ENCODE data around the gene PDCD10. TPM values are rescaled to one million over a fixed set of nuclear protein-coding genes. Genes with fewer than 3 reads are reported as not detected.

The PDCD10 gene
- total RNA-seq, 1 experiment from 2014 or later, result 65.8 TPM

DNA sequence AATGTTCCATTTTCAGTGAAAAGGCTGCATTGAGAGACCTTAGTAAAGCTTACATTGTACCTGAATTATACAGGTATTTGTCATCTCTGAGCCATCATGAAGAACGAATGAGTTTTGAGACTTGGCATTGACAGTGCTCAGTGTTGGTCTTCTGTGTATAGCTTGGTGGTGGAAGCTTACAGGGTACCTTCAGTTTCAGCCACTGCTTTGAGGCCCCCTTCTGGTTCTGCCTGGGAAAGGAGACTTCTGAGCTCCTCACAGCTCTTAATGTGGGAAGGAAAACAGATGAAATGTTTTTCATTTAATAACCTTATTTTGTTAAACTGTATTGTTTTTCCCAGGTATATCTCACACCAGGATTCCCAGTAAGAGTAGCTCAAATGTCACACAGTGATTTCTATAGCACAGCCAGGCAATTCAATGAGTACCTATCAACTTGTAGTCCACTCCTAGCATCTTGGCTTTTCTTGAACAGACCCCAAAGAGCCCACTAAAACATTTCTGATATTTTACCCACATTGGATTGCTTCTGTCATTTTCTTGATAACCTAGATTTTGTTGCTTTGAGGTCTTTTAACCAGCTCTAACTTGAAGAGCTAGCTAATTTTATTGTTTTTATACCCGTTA lies 6.4 kb upstream of the PDCD10 start:
- Histone ChIP-seq H3K36me3 (ENCODE audit: control insufficient read depth, insufficient read depth, low read length) (no peaks in the 10 kb centered on the region), H3K4me1 (no peaks in the 10 kb centered on the region), H3K9me3 (no peaks in the 10 kb centered on the region), H3K4me3 (ENCODE audit: low read depth, low read length) (no peak overlapping the region), H3K27me3 (replicated peaks; ENCODE audit: control insufficient read depth, insufficient read depth, low read length) (no peaks in the 10 kb centered on the region)
- Mint-ChIP-seq H3K4me3 (ENCODE audit: unreplicated experiment) (no peak overlapping the region), H3K4me1 (ENCODE audit: low read depth, unreplicated experiment) (peaks cover 6% of the 10 kb centered on the region), H3K36me3 (ENCODE audit: insufficient read depth, unreplicated experiment) (no peaks in the 10 kb centered on the region), H3K27ac (ENCODE audit: unreplicated experiment) (no peak overlapping the region), H3K9me3 (ENCODE audit: unreplicated experiment) (no peaks in the 10 kb centered on the region), H3K27me3 (ENCODE audit: insufficient read depth, unreplicated experiment) (no peaks in the 10 kb centered on the region)
- DNase-seq, result peak; percentile 43 to 55
- POLR2A ChIA-PET, result no interaction called here
- intact Hi-C loops (cut with micrococcal nuclease; ENCODE audit: unreplicated experiment), result loop anchor here (1.0 to 5.0 kb wide), 2 partner anchors 334 to 349 kb away; no protein-coding TSS in a partner anchor
- CTCF ChIA-PET, result interaction anchor here (0.6 to 2.1 kb wide), 9 partner anchors 9 to 361 kb away, joined by 3 to 13 read pairs (median 3); partner anchors contain the start of gene ZBBX
- TF ChIP-seq, protein P1, sequence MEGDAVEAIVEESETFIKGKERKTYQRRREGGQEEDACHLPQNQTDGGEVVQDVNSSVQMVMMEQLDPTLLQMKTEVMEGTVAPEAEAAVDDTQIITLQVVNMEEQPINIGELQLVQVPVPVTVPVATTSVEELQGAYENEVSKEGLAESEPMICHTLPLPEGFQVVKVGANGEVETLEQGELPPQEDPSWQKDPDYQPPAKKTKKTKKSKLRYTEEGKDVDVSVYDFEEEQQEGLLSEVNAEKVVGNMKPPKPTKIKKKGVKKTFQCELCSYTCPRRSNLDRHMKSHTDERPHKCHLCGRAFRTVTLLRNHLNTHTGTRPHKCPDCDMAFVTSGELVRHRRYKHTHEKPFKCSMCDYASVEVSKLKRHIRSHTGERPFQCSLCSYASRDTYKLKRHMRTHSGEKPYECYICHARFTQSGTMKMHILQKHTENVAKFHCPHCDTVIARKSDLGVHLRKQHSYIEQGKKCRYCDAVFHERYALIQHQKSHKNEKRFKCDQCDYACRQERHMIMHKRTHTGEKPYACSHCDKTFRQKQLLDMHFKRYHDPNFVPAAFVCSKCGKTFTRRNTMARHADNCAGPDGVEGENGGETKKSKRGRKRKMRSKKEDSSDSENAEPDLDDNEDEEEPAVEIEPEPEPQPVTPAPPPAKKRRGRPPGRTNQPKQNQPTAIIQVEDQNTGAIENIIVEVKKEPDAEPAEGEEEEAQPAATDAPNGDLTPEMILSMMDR (IDR thresholded peaks at IDR 0.05; ENCODE audit: insufficient read depth in 1 of 2, low read depth in 1 of 2, low read length in 1 of 2, severe bottlenecking in 1 of 2, unreplicated experiment in 1 of 2), result peak; percentile 36 to 85
- no TSS peak for BruUV-seq (replicated peaks)

DNA sequence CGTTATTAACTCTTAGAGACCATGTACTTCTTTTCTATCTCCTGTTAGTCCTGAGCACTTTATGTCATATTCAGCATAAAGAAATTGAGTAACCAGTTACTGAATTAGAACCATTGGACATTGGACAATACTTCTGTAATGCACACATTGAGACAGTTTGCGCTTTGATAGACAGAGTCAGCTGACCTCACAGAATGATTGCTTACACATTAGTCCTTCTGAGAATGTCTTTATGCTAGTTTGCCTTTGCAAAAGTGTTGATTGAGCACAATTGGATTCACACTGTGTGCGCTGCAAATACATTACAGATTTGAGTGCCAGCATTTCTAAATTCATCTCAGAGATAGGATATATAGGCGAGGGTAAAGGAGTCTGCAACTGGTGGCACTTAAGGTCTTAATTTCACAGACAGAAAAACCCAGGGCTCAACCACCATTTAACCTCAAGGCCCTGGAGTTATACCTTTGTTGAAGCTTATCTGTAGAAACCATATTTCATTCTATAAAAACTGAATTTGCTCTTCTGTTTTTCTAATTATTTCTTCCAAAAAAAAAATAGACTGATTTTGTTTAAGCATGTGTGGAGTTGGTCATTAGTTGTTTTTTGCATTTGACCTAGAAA lies 4.6 kb upstream of the PDCD10 start:
- no peaks in the 10 kb centered on the region for H3K4me1 ChIP-seq
- no peaks in the 10 kb centered on the region for H3K36me3 ChIP-seq (ENCODE audit: control insufficient read depth, insufficient read depth, low read length)
- Mint-ChIP-seq H3K4me3 (ENCODE audit: unreplicated experiment) (no peak overlapping the region), H3K27ac (ENCODE audit: unreplicated experiment) (no peak overlapping the region), H3K27me3 (ENCODE audit: insufficient read depth, unreplicated experiment) (no peaks in the 10 kb centered on the region), H3K4me1 (ENCODE audit: low read depth, unreplicated experiment) (peaks cover 6% of the 10 kb centered on the region), H3K36me3 (ENCODE audit: insufficient read depth, unreplicated experiment) (no peaks in the 10 kb centered on the region), H3K9me3 (ENCODE audit: unreplicated experiment) (no peaks in the 10 kb centered on the region)
- no peaks in the 10 kb centered on the region for H3K9me3 ChIP-seq
- intact Hi-C loops (cut with micrococcal nuclease; ENCODE audit: unreplicated experiment), result loop anchor here (5.0 kb wide), 1 partner anchor 37 kb away; no protein-coding TSS in a partner anchor
- POLR2A ChIA-PET, result no interaction called here
- TF ChIP-seq, protein P1 (IDR thresholded peaks at IDR 0.05; ENCODE audit: insufficient read depth in 1 of 2, low read depth in 1 of 2, low read length in 1 of 2, severe bottlenecking in 1 of 2, unreplicated experiment in 1 of 2), result no peak
- no peak for DNase-seq
- BruUV-seq (replicated peaks), result no TSS peak
- CTCF ChIA-PET, result no interaction called here
- no peaks in the 10 kb centered on the region for H3K27me3 ChIP-seq (replicated peaks; ENCODE audit: control insufficient read depth, insufficient read depth, low read length)
- H3K4me3 ChIP-seq (ENCODE audit: low read depth, low read length), result no peak overlapping the region

DNA sequence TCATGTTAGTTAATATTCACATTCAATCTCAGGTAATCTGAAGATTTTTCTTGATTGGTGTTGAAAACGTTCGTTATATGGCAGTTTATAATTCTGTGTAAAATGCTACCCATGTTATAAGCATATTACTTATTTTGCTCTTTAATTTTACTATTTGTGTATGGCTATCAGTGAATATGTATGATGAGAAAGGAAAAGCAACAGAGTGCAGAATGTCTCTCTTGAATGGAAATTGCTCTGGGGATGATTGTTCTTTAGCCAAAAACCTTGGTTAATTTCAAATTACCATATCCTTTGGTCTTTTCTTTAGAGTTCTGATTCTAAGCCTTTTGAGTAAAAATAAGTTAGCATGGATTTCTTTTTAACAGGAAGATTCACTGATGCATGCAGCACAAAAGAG lies 3.3 kb upstream of the PDCD10 start:
- TF ChIP-seq, protein P1 (IDR thresholded peaks at IDR 0.05; ENCODE audit: insufficient read depth in 1 of 2, low read depth in 1 of 2, low read length in 1 of 2, severe bottlenecking in 1 of 2, unreplicated experiment in 1 of 2), result no peak
- Mint-ChIP-seq H3K36me3 (ENCODE audit: insufficient read depth, unreplicated experiment) (no peaks in the 10 kb centered on the region), H3K9me3 (ENCODE audit: unreplicated experiment) (no peaks in the 10 kb centered on the region), H3K4me1 (ENCODE audit: low read depth, unreplicated experiment) (peaks cover 6% of the 10 kb centered on the region), H3K27ac (ENCODE audit: unreplicated experiment) (no peak overlapping the region), H3K4me3 (ENCODE audit: unreplicated experiment) (no peak overlapping the region), H3K27me3 (ENCODE audit: insufficient read depth, unreplicated experiment) (no peaks in the 10 kb centered on the region)
- intact Hi-C loops (cut with micrococcal nuclease; ENCODE audit: unreplicated experiment), result loop anchor here (5.0 kb wide), 1 partner anchor 36 kb away; no protein-coding TSS in a partner anchor
- ChIA-PET POLR2A (no interaction called here), CTCF (no interaction called here)
- BruUV-seq (replicated peaks), result no TSS peak
- H3K27me3 ChIP-seq (replicated peaks; ENCODE audit: control insufficient read depth, insufficient read depth, low read length), result no peaks in the 10 kb centered on the region
- DNase-seq, result no peak
- no peak overlapping the region for H3K4me3 ChIP-seq (ENCODE audit: low read depth, low read length)
- 0 out of 2 replicates have a peak, but pooled peaks cover 6% of the 10 kb centered on the region for H3K4me1 ChIP-seq
- no peaks in the 10 kb centered on the region for H3K36me3 ChIP-seq (ENCODE audit: control insufficient read depth, insufficient read depth, low read length)
- H3K9me3 ChIP-seq, result no peaks in the 10 kb centered on the region
